Chondrocyte (in vitro differentiated cells): ENCODE data around the gene ZNF414. TPM values are rescaled to one million over a fixed set of nuclear protein-coding genes. Genes with fewer than 3 reads are reported as not detected.
"Not testable (repeated sequence)": the region's sequence is repeated elsewhere in the genome, so short reads cannot be mapped to it uniquely, and the experiment has no call there.

Source experiments
- DNase-seq: peaks from one replicate; pipeline ENCODE4 v3.0.0; 2021; ENCODE audit warnings: mixed read lengths, low spot score
- H3K27ac Mint-ChIP-seq: one replicate; pipeline ENCODE4 v1.8.0; 2021; ENCODE audit warnings: mild to moderate bottlenecking, moderate library complexity, mixed read lengths; ENCODE audit not compliant: unreplicated experiment
- H3K27me3 Mint-ChIP-seq: 2 replicates; pipeline ENCODE4 v1.8.0; 2021; ENCODE audit warnings: low read depth, mixed read lengths
- H3K36me3 Mint-ChIP-seq: 2 replicates; pipeline ENCODE4 v1.8.0; 2021; ENCODE audit warnings: low read depth, mixed read lengths
- H3K4me1 Mint-ChIP-seq: 2 replicates; pipeline ENCODE4 v1.8.0; 2021; ENCODE audit warnings: low read depth, mild to moderate bottlenecking, mixed read lengths
- H3K4me3 Mint-ChIP-seq: one replicate; pipeline ENCODE4 v1.8.0; 2021; ENCODE audit warnings: mild to moderate bottlenecking, moderate library complexity, mixed read lengths; ENCODE audit not compliant: unreplicated experiment
- H3K9me3 Mint-ChIP-seq: 2 replicates; pipeline ENCODE4 v1.8.0; 2021; ENCODE audit warnings: low read depth, mixed read lengths
- long read RNA-seq: library from polyadenylated mRNA; stranded (forward); transcript quantifications from one replicate; pipeline ENCODE4 v2.0.0, GENCODE V29; 2021
- total RNA-seq: library from RNA; stranded (reverse); gene quantifications from 3 replicates; pipeline ENCODE4 v1.2.1, GENCODE V29; 2021
- TF ChIP-seq, protein P1 (sequence below): fragments of 200-600 bp; sonication (generic); IDR thresholded peaks from 2 replicates; pipeline ENCODE4 v1.5.0; 2021; ENCODE audit warnings: antibody characterized with exemption, mild to moderate bottlenecking, moderate library complexity

The ZNF414 gene, protein sequence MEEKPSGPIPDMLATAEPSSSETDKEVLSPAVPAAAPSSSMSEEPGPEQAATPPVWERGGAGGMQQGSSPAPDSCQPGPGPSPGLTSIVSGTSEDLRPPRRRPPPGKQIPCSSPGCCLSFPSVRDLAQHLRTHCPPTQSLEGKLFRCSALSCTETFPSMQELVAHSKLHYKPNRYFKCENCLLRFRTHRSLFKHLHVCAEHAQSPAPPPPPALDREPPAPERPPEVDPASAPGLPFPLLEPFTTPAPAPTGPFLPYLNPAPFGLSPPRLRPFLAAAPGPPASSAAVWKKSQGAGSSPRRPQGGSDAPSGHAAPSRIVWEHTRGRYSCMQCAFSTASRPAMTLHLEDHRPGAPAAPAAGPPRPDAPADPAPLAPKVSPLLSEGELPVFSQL
- 22.0 to 26.8 TPM (median 25.3 TPM) in 3 replicates for total RNA-seq
- long read RNA-seq, transcript ZNF414-202 (8 exons, 2,300 nt), result major isoform, 11 of 25 reads
- long read RNA-seq, transcript ZNF414-201 (6 exons, 1,178 nt), result minor isoform, 5 of 25 reads
- long read RNA-seq, partial matches to known transcripts, result 8 of 25 reads
- long read RNA-seq, other reads (novel, unspliced or antisense), result 1 of 25 reads

- Mint-ChIP-seq H3K4me3 (peak within 1 kb of the TSS; percentile 90), H3K27me3 (no peaks in the 10 kb centered on the region), H3K4me1 (peaks cover 23% of the 10 kb centered on the region), H3K36me3 (no peaks in the 10 kb centered on the region), H3K9me3 (no peaks in the 10 kb centered on the region), H3K27ac (peak within 1 kb of the TSS; percentile 100)
- TF ChIP-seq, protein P1, sequence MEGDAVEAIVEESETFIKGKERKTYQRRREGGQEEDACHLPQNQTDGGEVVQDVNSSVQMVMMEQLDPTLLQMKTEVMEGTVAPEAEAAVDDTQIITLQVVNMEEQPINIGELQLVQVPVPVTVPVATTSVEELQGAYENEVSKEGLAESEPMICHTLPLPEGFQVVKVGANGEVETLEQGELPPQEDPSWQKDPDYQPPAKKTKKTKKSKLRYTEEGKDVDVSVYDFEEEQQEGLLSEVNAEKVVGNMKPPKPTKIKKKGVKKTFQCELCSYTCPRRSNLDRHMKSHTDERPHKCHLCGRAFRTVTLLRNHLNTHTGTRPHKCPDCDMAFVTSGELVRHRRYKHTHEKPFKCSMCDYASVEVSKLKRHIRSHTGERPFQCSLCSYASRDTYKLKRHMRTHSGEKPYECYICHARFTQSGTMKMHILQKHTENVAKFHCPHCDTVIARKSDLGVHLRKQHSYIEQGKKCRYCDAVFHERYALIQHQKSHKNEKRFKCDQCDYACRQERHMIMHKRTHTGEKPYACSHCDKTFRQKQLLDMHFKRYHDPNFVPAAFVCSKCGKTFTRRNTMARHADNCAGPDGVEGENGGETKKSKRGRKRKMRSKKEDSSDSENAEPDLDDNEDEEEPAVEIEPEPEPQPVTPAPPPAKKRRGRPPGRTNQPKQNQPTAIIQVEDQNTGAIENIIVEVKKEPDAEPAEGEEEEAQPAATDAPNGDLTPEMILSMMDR, result no peak
- peak; percentile 98 for DNase-seq
Measured at GRCh38 chr19:8513687-8514504, at the start of gene ZNF414. ZNF414 (minus strand) TSS chr19:8514167; CDS start chr19:8514046, 121 bp downstream.

- Mint-ChIP-seq H3K4me3 (no peak overlapping the region), H3K9me3 (no peaks in the 10 kb centered on the region), H3K27me3 (no peaks in the 10 kb centered on the region), H3K27ac (no peak overlapping the region), H3K36me3 (no peaks in the 10 kb centered on the region), H3K4me1 (no peaks in the 10 kb centered on the region)
- TF ChIP-seq, protein P1, result no peak
- DNase-seq, result no peak
Measured at GRCh38 chr19:8561075-8561764, 47.3 kb upstream of the ZNF414 start.

DNA sequence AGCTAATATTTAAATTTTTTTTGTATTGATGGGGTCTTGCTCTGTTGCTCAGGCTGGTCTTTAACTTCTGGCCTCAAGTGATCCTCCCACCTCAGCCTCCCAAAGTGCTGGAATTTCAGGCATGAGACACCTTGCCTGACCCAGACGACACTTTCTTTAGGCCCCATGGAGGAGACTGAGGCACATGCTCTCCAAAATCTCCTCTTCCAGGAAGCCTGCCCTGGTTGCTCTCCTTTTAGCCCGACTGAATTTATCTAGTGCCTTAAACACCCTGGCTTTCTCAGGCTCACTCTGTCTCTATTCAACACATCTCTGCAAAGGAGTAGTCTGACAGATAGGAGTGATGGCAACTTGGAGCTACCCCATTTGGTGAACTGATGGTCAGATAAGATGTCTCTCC, 44.4 kb upstream of the ZNF414 start:
- no peak overlapping the region for H3K27ac Mint-ChIP-seq
- TF ChIP-seq, protein P1, result no peak
- no peaks in the 10 kb centered on the region for H3K27me3 Mint-ChIP-seq
- H3K4me1 Mint-ChIP-seq, result no peaks in the 10 kb centered on the region
- no peaks in the 10 kb centered on the region for H3K9me3 Mint-ChIP-seq
- H3K36me3 Mint-ChIP-seq, result no peaks in the 10 kb centered on the region
- DNase-seq, result no peak
- no peak overlapping the region for H3K4me3 Mint-ChIP-seq

- H3K27me3 Mint-ChIP-seq, result no peaks in the 10 kb centered on the region
- no peaks in the 10 kb centered on the region for H3K36me3 Mint-ChIP-seq
- H3K9me3 Mint-ChIP-seq, result no peaks in the 10 kb centered on the region
- no peak for DNase-seq
- H3K27ac Mint-ChIP-seq, result peak overlapping the region; percentile 9
- H3K4me1 Mint-ChIP-seq, result no peaks in the 10 kb centered on the region
- TF ChIP-seq, protein P1, result no peak
- H3K4me3 Mint-ChIP-seq, result no peak overlapping the region
Measured at GRCh38 chr19:8557642-8558238, 43.8 kb upstream of the ZNF414 start.

DNA sequence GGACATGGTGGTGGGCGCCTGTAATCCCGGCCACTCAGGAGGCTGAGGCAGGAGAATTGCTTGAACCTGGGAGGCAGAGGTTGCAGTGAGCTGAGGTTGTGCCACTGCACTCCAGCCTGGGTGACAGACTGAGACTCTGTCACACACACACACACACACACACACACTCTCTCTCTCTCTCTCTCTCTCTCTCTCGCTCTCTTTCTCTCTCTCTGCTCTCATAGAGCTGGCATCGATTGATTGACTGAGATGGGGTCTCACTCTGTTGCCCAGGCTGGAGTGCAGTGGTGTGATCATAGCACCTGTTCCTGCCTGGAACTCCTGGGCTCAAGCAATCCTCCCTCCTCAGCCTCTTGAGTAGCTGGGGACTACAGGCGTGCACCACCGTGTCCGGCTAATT, 39.8 kb upstream of the ZNF414 start:
- not testable (repeated sequence) for H3K36me3 Mint-ChIP-seq, H3K9me3 Mint-ChIP-seq, H3K27me3 Mint-ChIP-seq, DNase-seq, H3K27ac Mint-ChIP-seq, H3K4me3 Mint-ChIP-seq, H3K4me1 Mint-ChIP-seq
